Eye (tissue), 1 donor: ENCODE results near the gene PWP1.
"Not testable (repeated sequence)": the region's sequence is repeated elsewhere in the genome, so short reads cannot be mapped to it uniquely, and the experiment has no call there.

Experiments
- DNase-seq: peaks from one replicate; pipeline ENCODE4 v3.0.0-alpha.2; 2015

The PWP1 gene

GRCh38 chr12:107668320-107669098 lies 17.1 kb upstream of the PWP1 start:
- DNase-seq: peak; percentile 69

- no peak for DNase-seq
Measured at GRCh38 chr12:107669946-107670345, 15.7 kb upstream of the PWP1 start.

- DNase-seq: peak; percentile 40
Measured at GRCh38 chr12:107670999-107671643, 14.5 kb upstream of the PWP1 start.

- DNase-seq: no peak
Measured at GRCh38 chr12:107677671-107678070, 7.9 kb upstream of the PWP1 start.

GRCh38 chr12:107679336-107679735 lies 6.3 kb upstream of the PWP1 start:
- no peak for DNase-seq

- DNase-seq: no peak
Measured at GRCh38 chr12:107681455-107681835, 4.2 kb upstream of the PWP1 start.

- DNase-seq: no peak
Measured at GRCh38 chr12:107681836-107682820, 3.5 kb upstream of the PWP1 start.

GRCh38 chr12:107684029-107684795 lies 1.4 kb upstream of the PWP1 start:
- DNase-seq: no peak

- no peak for DNase-seq
Measured at GRCh38 chr12:107684990-107685359, 624 bp upstream of the PWP1 start.

- DNase-seq: not testable (repeated sequence)
Measured at GRCh38 chr12:107695772-107696171, 10.2 kb downstream of the PWP1 start.

GRCh38 chr12:107702106-107702505 lies 16.5 kb downstream of the PWP1 start:
- no peak for DNase-seq

- DNase-seq: no peak
Measured at GRCh38 chr12:107704041-107704440, 18.4 kb downstream of the PWP1 start.

- not testable (repeated sequence) for DNase-seq
Measured at GRCh38 chr12:107705522-107705921, 19.9 kb downstream of the PWP1 start.

GRCh38 chr12:107715780-107716179 lies 30.2 kb downstream of the PWP1 start:
- no peak for DNase-seq

GRCh38 chr12:107718606-107719005 lies 33.0 kb downstream of the PWP1 start:
- DNase-seq: no peak

- not testable (repeated sequence) for DNase-seq
Measured at GRCh38 chr12:107727327-107727726, 41.7 kb downstream of the PWP1 start.

GRCh38 chr12:107727742-107728141 lies 42.1 kb downstream of the PWP1 start:
- not testable (repeated sequence) for DNase-seq

- no peak for DNase-seq
Measured at GRCh38 chr12:107730618-107731341, 45.2 kb downstream of the PWP1 start.

- DNase-seq: no peak
Measured at GRCh38 chr12:107731366-107731765, 45.8 kb downstream of the PWP1 start.

- DNase-seq: no peak
Measured at GRCh38 chr12:107732365-107732764, 46.8 kb downstream of the PWP1 start.

GRCh38 chr12:107734139-107734538 lies 48.5 kb downstream of the PWP1 start:
- DNase-seq: no peak

GRCh38 chr12:107735763-107736162 lies 50.2 kb downstream of the PWP1 start:
- no peak for DNase-seq
